Stimulated activated CD4-positive, alpha-beta T cell treated with anti-CD3 and anti-CD28 coated beads, Interleukin-15, amount 100 ng/mL, for 48 hours (primary cell): ENCODE measurements around the gene PCDHA6.
A peak's percentile ranks its signal among the peaks of the same experiment; 100 is the strongest.
"Not testable (repeated sequence)": the region's sequence is repeated elsewhere in the genome, so short reads cannot be mapped to it uniquely, and the experiment has no call there.

Experiments
- DNase-seq, 2 donors: peaks; one replicate each; pipeline ENCODE4 v3.0.0-alpha.2; 2020; ENCODE audit warnings: low read depth in 2 of 2

The PCDHA6 gene

GRCh38 chr5:140827704-140828361 is at the start of gene PCDHA6:
Gene PCDHA6 (plus strand): TSS chr5:140827960. CDS start chr5:140828092, 132 bp downstream.
- no peak for DNase-seq

GRCh38 chr5:140780512-140780911 is 47.2 kb upstream of the PCDHA6 start:
- no peak for DNase-seq

GRCh38 chr5:140785905-140786686 is 41.7 kb upstream of the PCDHA6 start, which contains the start of gene PCDHA1:
Gene PCDHA1 (plus strand): TSS chr5:140786140.
- no peak for DNase-seq

- not testable (repeated sequence) for DNase-seq
These were observed 40.3 kb upstream of the PCDHA6 start for GRCh38 chr5:140787422-140787821.

- DNase-seq, result not testable (repeated sequence)
These were observed 39.8 kb upstream of the PCDHA6 start for GRCh38 chr5:140787849-140788504.

- DNase-seq, result no peak
These were observed 36.7 kb upstream of the PCDHA6 start for GRCh38 chr5:140791089-140791488.

- no peak for DNase-seq
These were observed 33.0 kb upstream of the PCDHA6 start, which contains the start of gene PCDHA2 for GRCh38 chr5:140794595-140795258. Gene PCDHA2 (plus strand): TSS chr5:140794852.

GRCh38 chr5:140795259-140795641 is 32.5 kb upstream of the PCDHA6 start:
- DNase-seq, result no peak

- DNase-seq, result not testable (repeated sequence)
These were observed 31.6 kb upstream of the PCDHA6 start for GRCh38 chr5:140796072-140796717.

- DNase-seq, result no peak
These were observed 31.1 kb upstream of the PCDHA6 start for GRCh38 chr5:140796718-140797095.

- DNase-seq, result no peak
These were observed 26.8 kb upstream of the PCDHA6 start, which contains the start of gene PCDHA3 for GRCh38 chr5:140800816-140801493. Gene PCDHA3 (plus strand): TSS chr5:140801057.

- no peak for DNase-seq
These were observed 26.3 kb upstream of the PCDHA6 start for GRCh38 chr5:140801494-140801841.

- DNase-seq, result not testable (repeated sequence)
These were observed 25.4 kb upstream of the PCDHA6 start for GRCh38 chr5:140802381-140802780.

- no peak for DNase-seq
These were observed 24.9 kb upstream of the PCDHA6 start for GRCh38 chr5:140802781-140803271.

GRCh38 chr5:140806834-140807775 is 20.7 kb upstream of the PCDHA6 start, which contains the start of gene PCDHA4:
Gene PCDHA4 (plus strand): TSS chr5:140807068.
- DNase-seq, result peak in 1 of 2 donors; percentile 14

- DNase-seq, result not testable (repeated sequence)
These were observed 19.4 kb upstream of the PCDHA6 start for GRCh38 chr5:140808241-140808888.

GRCh38 chr5:140808889-140809291 is 18.9 kb upstream of the PCDHA6 start:
- no peak for DNase-seq

GRCh38 chr5:140821375-140822280 is 6.1 kb upstream of the PCDHA6 start, which contains the start of gene PCDHA5:
Gene PCDHA5 (plus strand): TSS chr5:140821613.
- peak in 1 of 2 donors; percentile 16 for DNase-seq
